GM06990 (cell line): Measurements from ENCODE around the gene GALNT4.

Experiments used
- DNase-seq: peaks from one replicate; pipeline ENCODE4 v3.0.0-alpha.2; 2011; ENCODE audit not compliant: insufficient read length; ENCODE audit errors: extremely low read depth
- H3K27me3 ChIP-seq: replicated peaks from 2 replicates; pipeline ENCODE4 v1.6.0; 2011; ENCODE audit warnings: low read length; ENCODE audit not compliant: control insufficient read depth, insufficient read depth
- H3K36me3 ChIP-seq: 2 replicates; pipeline ENCODE4 v1.5.1; 2011; ENCODE audit warnings: low read length; ENCODE audit not compliant: control insufficient read depth, insufficient read depth
- H3K4me3 ChIP-seq: replicated peaks from 2 replicates; pipeline ENCODE4 v1.5.1; 2011; ENCODE audit warnings: low read depth, mild to moderate bottlenecking, control low read depth, low read length
- TF ChIP-seq, protein P1 (sequence below): IDR thresholded peaks from 2 replicates; pipeline ENCODE4 v1.5.1; 2011; ENCODE audit warnings: low read length, control low read depth, mild to moderate bottlenecking, inconsistent platforms; ENCODE audit not compliant: insufficient read depth, poor library complexity, severe bottlenecking

The GALNT4 gene

DNA sequence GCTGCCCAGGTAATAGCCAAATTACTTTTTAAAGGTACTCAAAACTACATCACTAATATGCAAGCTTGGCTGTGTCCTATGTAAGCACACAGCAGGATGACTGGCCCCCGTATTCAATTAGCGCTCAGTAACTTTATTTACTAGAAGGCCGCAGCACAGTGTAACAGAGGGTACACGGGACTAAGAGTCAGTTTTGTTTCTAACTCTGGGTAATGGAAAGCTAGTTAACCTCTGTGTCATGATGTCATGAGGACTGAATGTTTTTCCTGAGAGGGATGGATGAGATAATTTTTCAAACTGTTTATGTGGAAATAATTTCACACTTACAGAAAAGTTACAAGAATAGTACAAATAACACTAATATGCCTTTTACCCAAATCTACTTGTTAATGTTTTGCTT lies 27.1 kb downstream of the GALNT4 start:
- TF ChIP-seq, protein P1, sequence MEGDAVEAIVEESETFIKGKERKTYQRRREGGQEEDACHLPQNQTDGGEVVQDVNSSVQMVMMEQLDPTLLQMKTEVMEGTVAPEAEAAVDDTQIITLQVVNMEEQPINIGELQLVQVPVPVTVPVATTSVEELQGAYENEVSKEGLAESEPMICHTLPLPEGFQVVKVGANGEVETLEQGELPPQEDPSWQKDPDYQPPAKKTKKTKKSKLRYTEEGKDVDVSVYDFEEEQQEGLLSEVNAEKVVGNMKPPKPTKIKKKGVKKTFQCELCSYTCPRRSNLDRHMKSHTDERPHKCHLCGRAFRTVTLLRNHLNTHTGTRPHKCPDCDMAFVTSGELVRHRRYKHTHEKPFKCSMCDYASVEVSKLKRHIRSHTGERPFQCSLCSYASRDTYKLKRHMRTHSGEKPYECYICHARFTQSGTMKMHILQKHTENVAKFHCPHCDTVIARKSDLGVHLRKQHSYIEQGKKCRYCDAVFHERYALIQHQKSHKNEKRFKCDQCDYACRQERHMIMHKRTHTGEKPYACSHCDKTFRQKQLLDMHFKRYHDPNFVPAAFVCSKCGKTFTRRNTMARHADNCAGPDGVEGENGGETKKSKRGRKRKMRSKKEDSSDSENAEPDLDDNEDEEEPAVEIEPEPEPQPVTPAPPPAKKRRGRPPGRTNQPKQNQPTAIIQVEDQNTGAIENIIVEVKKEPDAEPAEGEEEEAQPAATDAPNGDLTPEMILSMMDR = no peak
- Histone ChIP-seq H3K36me3 (no peaks in the 10 kb centered on the region), H3K27me3 (no peaks in the 10 kb centered on the region), H3K4me3 (no peak overlapping the region)
- no peak for DNase-seq

DNA sequence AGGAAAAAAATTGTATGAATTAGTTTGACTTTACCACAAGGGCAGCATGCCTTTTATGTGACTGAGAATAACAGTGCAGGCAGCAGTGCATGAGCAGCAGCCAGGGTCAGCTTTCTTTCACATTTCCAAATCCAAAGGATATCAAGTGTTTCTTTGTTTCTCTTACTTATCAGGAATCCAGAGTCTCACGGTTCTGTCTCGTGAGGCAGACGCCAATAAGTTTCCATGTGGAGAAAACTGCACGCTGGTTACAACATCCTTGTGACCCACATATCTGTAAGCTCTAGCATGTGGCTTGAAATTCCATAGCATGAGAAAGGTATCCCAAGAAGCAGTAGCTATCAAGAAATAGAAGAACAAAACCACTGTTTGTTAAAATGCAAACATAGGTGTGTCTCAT lies 27.6 kb downstream of the GALNT4 start:
- Histone ChIP-seq H3K36me3 (no peaks in the 10 kb centered on the region), H3K4me3 (no peak overlapping the region), H3K27me3 (no peaks in the 10 kb centered on the region)
- TF ChIP-seq, protein P1 = no peak
- no peak for DNase-seq

DNA sequence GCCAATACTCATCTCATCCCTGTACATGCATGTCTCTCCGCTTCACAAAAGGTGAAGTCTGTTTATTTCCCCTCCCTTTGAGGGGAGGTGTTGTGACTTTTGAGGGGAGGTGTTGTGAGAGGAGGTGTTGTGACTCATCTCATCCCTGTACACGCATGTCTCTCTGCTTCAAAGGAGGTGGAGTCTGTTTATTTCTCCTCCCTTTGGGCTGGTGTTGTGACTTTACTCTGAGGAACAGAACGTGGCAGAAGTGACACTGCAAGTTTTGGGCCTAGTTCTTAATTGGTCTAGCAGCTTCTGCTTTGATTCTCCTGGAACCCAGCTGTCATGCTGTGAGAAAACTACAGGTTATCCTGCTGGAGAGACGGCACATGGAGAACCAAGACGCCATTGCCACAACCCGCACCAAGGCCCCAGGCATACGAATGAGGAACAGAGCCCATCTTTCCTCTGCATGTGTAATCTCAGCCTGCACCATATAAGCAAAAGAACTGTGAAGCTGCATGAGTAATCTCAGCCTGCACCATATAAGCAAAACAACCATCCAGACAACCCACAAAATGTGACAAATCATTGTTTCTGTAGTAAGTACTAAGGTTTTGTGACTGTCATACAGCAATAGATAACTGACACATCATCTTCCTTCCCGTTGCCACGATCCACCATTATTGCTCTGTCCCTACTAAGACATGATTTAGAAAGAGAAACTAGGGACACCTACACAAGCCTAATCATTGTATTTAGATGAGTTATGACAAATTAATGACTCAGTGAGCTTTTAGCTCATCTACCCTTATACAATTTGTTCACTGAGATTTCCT lies 30.0 kb downstream of the GALNT4 start:
- Histone ChIP-seq H3K4me3 (no peak overlapping the region), H3K27me3 (no peaks in the 10 kb centered on the region), H3K36me3 (no peaks in the 10 kb centered on the region; the same call in 1 of the 2 replicates)
- TF ChIP-seq, protein P1 = no peak
- DNase-seq = peak; percentile 20

DNA sequence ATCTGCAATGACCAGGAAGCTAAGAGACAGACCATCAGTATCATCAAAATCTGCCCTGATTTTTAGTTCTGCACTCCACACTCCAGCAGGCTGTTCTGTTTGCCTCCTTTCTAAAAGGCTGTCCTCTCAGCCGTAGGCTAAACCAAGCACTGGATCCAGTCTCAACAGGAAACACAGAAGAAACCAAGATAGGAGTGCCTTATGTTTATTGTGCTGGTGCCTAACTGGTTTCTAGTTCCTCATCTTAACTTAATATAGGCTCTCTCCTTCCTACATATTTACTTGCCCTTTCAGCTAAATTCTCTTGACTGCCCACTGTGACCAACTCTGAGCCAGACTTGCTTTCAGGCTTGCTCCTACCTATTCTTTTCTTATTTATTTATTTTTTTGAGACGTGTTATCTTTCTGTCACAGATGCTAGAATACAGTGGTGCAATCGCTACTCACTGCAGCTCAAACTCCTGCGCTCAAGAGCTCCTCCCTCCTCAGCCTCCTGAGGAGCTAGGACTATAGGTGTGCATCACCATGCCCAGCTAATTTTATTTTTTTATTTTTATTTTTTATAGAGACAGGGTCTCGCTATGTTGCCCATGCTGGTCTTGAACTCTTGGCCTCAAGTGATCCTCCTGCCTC lies 30.8 kb downstream of the GALNT4 start:
- Histone ChIP-seq H3K4me3 (no peak overlapping the region), H3K36me3 (peaks cover 1% of the 10 kb centered on the region; the same call in 1 of the 2 replicates)
- DNase-seq = no peak

DNA sequence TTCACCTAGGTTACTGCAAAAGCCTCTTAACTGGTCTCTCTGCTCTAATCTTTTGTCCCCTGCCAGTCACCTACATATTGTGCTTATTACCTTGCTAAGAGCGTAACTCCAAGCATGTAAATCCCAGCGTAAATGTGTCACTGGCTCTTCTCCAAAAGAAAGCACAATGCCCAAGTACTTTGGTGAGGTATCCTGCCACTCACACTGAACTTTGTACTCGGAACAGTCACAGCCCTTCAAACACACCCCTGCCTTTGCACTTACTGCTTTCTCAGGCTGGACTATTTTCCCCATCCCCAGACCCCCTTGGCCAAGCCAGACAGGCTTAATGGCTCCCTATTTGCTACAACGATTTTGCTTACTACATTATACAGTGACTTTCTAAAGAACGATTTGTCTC lies 31.7 kb downstream of the GALNT4 start:
- DNase-seq = no peak
- TF ChIP-seq, protein P1 = no peak
- Histone ChIP-seq H3K36me3 (peaks cover 1% of the 10 kb centered on the region; the same call in 1 of the 2 replicates), H3K4me3 (no peak overlapping the region), H3K27me3 (no peaks in the 10 kb centered on the region)

More for the DNA sequence above, 30.8 kb downstream of the GALNT4 start:
- H3K27me3 ChIP-seq = no peaks in the 10 kb centered on the region
- TF ChIP-seq, protein P1 = no peak
